ENCODE results near the gene TMEM25.

Gene TMEM25

GRCh38 chr11:118503216-118503615 lies 27.8 kb upstream of the TMEM25 start:
- no peak overlapping the region for H3K4me3 ChIP-seq (ENCODE audit: low read depth, low read length)
- no peak for DNase-seq (ENCODE audit: low read depth)
- TF ChIP-seq, protein P1, sequence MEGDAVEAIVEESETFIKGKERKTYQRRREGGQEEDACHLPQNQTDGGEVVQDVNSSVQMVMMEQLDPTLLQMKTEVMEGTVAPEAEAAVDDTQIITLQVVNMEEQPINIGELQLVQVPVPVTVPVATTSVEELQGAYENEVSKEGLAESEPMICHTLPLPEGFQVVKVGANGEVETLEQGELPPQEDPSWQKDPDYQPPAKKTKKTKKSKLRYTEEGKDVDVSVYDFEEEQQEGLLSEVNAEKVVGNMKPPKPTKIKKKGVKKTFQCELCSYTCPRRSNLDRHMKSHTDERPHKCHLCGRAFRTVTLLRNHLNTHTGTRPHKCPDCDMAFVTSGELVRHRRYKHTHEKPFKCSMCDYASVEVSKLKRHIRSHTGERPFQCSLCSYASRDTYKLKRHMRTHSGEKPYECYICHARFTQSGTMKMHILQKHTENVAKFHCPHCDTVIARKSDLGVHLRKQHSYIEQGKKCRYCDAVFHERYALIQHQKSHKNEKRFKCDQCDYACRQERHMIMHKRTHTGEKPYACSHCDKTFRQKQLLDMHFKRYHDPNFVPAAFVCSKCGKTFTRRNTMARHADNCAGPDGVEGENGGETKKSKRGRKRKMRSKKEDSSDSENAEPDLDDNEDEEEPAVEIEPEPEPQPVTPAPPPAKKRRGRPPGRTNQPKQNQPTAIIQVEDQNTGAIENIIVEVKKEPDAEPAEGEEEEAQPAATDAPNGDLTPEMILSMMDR (IDR thresholded peaks at IDR 0.05; ENCODE audit: insufficient read depth, low read depth, low read length, missing control alignments) = no peak

- no peak for DNase-seq (ENCODE audit: low read depth)
- H3K4me3 ChIP-seq (ENCODE audit: low read depth, low read length) = no peak overlapping the region
- TF ChIP-seq, protein P1 (IDR thresholded peaks at IDR 0.05; ENCODE audit: insufficient read depth, low read depth, low read length, missing control alignments) = no peak
Measured at GRCh38 chr11:118511601-118512000, 19.4 kb upstream of the TMEM25 start.

DNA sequence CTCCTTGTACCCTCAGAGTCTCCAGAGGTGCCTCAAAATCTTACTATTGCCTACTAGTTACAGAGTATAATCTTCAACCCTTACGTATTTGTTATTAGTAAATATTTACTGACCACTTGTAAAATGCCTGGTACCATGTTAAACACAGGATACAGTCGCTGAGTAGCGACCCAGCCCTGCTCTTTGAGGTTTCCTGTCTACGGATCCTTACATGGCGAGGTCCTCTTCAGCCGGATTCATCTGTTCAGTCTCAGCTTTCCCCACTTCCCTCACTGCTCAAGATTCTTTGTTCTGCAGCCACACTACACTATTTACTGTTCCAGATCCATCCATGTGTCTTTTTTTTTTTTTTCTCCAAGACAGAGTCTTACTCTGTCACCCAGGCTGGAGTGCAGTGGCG lies 16.9 kb upstream of the TMEM25 start:
- H3K4me3 ChIP-seq (ENCODE audit: low read depth, low read length) = no peak overlapping the region
- DNase-seq (ENCODE audit: low read depth) = no peak
- TF ChIP-seq, protein P1 (IDR thresholded peaks at IDR 0.05; ENCODE audit: insufficient read depth, low read depth, low read length, missing control alignments) = no peak

DNA sequence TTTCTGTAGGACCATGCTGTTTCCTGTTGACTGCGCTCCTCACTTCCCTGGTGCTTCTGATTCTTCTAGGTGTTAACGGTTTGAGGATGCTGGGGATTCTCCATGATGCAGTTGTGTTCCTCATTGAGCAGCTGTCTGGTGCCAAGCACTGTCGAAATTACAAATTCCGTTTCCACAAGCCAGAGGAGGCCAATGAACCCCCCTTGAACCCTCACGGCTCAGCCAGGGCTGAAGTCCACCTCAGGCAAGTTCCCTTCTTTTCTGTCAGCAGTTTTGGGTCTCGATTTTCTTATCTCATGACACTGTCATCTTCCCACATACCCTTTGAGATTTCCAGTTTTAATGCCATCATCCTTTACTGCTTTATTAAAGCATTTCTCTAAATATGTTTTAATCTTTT lies 11.4 kb upstream of the TMEM25 start:
- TF ChIP-seq, protein P1 (IDR thresholded peaks at IDR 0.05; ENCODE audit: insufficient read depth, low read depth, low read length, missing control alignments) = no peak
- no peak for DNase-seq (ENCODE audit: low read depth)
- no peak overlapping the region for H3K4me3 ChIP-seq (ENCODE audit: low read depth, low read length)

DNA sequence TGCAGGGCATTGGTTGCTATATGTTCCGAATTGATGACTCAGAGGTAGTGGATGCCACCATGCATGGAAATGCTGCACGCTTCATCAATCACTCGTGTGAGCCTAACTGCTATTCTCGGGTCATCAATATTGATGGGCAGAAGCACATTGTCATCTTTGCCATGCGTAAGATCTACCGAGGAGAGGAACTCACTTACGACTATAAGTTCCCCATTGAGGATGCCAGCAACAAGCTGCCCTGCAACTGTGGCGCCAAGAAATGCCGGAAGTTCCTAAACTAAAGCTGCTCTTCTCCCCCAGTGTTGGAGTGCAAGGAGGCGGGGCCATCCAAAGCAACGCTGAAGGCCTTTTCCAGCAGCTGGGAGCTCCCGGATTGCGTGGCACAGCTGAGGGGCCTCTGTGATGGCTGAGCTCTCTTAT lies 9.1 kb upstream of the TMEM25 start:
- peak; percentile 68 for DNase-seq (ENCODE audit: low read depth)
- TF ChIP-seq, protein P1 (IDR thresholded peaks at IDR 0.05; ENCODE audit: insufficient read depth, low read depth, low read length, missing control alignments) = no peak
- no peak overlapping the region for H3K4me3 ChIP-seq (ENCODE audit: low read depth, low read length)

DNA sequence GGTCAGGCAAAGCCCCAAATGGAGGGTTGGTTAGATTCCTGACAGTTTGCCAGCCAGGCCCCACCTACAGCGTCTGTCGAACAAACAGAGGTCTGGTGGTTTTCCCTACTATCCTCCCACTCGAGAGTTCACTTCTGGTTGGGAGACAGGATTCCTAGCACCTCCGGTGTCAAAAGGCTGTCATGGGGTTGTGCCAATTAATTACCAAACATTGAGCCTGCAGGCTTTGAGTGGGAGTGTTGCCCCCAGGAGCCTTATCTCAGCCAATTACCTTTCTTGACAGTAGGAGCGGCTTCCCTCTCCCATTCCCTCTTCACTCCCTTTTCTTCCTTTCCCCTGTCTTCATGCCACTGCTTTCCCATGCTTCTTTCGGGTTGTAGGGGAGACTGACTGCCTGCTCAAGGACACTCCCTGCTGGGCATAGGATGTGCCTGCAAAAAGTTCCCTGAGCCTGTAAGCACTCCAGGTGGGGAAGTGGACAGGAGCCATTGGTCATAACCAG lies 8.4 kb upstream of the TMEM25 start:
- DNase-seq (ENCODE audit: low read depth) = no peak
- TF ChIP-seq, protein P1 (IDR thresholded peaks at IDR 0.05; ENCODE audit: insufficient read depth, low read depth, low read length, missing control alignments) = no peak
- H3K4me3 ChIP-seq (ENCODE audit: low read depth, low read length) = no peak overlapping the region

GRCh38 chr11:118524356-118524755 lies 6.6 kb upstream of the TMEM25 start:
- H3K4me3 ChIP-seq (ENCODE audit: low read depth, low read length) = no peak overlapping the region
- TF ChIP-seq, protein P1 (IDR thresholded peaks at IDR 0.05; ENCODE audit: insufficient read depth, low read depth, low read length, missing control alignments) = no peak
- no peak for DNase-seq (ENCODE audit: low read depth)
